A549 (cell line): ENCODE data around the gene CCDC194. TPM values are rescaled to one million over a fixed set of nuclear protein-coding genes. Genes with fewer than 3 reads are reported as not detected.

ENCODE experiments used
- ATAC-seq, 2 experiments: fragments of 200-7000 bp in 1 of 2; fragments of >200 bp in 1 of 2; cut with Nextera tagmentation in 1 of 2; cut with Tn5 transposase in 1 of 2; 3 replicates each; pipeline versions ENCODE4 v1.8.0 to v1.9.1; 2018 to 2020; ENCODE audit warnings: mild to moderate bottlenecking in 1 of 2, moderate library complexity in 1 of 2
- CTCF ChIA-PET: fragments of 300-600 bp; sonication (Branson Sonifier 250); formaldehyde crosslinking; extraction: SDS; loops from one replicate; lab custom pipeline; 2021; ENCODE audit warnings: antibody characterized with exemption, inconsistent platforms; lab: Yijun Ruan, JAX
- POLR2A ChIA-PET: fragments of 350-600 bp; formaldehyde crosslinking; extraction: SDS; loops from one replicate; lab custom pipeline; 2021; ENCODE audit warnings: antibody characterized with exemption, inconsistent platforms; lab: Yijun Ruan, JAX
- DNase-seq, 2 experiments: peaks; one replicate each; pipeline versions ENCODE4 v3.0.0 to v3.0.0-alpha.2; 2011 to 2016; ENCODE audit warnings: low read depth in 1 of 2, low spot score in 1 of 2
- FAIRE-seq: peaks from 2 replicates; lab custom pipeline; 2011; peaks lifted over from hg19 to GRCh38; lab: Jason Lieb, UNC
- H3K27ac ChIP-seq, 2 experiments: fragments of >200 bp; sonication (Bioruptor Twin); formaldehyde crosslinking; 3 replicates each; pipeline ENCODE4 v1.5.1; 2016 to 2017
- H3K4me1 ChIP-seq: fragments of >200 bp; sonication (Bioruptor Twin); formaldehyde crosslinking; 3 replicates; pipeline ENCODE4 v1.6.1; 2016
- H3K4me2 ChIP-seq: fragments of >200 bp; sonication (Bioruptor Twin); formaldehyde crosslinking; 3 replicates; pipeline ENCODE4 v1.6.1; 2016
- H3K4me3 ChIP-seq: fragments of >200 bp; sonication (Bioruptor Twin); formaldehyde crosslinking; 3 replicates; pipeline ENCODE4 v1.5.1; 2016
- H3K9me3 ChIP-seq: fragments of >200 bp; sonication (Bioruptor Twin); formaldehyde crosslinking; 3 replicates; pipeline ENCODE4 v1.6.1; 2016
- ATOH8 ChIP-seq: fragments of 250-450 bp; sonication (Bioruptor Pico); IDR thresholded peaks from 2 replicates; pipeline ENCODE4 v1.5.0; 2020; ENCODE audit warnings: low read depth, mild to moderate bottlenecking, moderate library complexity
- BCL3 ChIP-seq: fragments of >200 bp; sonication (Bioruptor Twin); formaldehyde crosslinking; IDR thresholded peaks from 3 replicates; pipeline ENCODE4 v1.6.1; 2016
- CTCF ChIP-seq: fragments of >200 bp; sonication (Bioruptor Twin); formaldehyde crosslinking; IDR thresholded peaks from 3 replicates; pipeline ENCODE4 v1.5.1; 2016
- EHMT2 ChIP-seq: fragments of 200-600 bp; sonication (generic); IDR thresholded peaks from 2 replicates; pipeline ENCODE4 v1.6.1; 2016; ENCODE audit warnings: antibody characterized with exemption, low read depth, mild to moderate bottlenecking, moderate library complexity
- ELK1 ChIP-seq: fragments of 150-350 bp; IDR thresholded peaks from 2 replicates; pipeline ENCODE4 v1.6.1; 2014; ENCODE audit warnings: low read depth, mild to moderate bottlenecking, low read length
- EP300 ChIP-seq, 2 experiments: fragments of >200 bp; sonication (Bioruptor Twin); formaldehyde crosslinking; IDR thresholded peaks; 2 replicates in 1 of 2; 3 replicates in 1 of 2; pipeline ENCODE4 v1.6.1; 2016 to 2017
- FOSB ChIP-seq: fragments of 250-450 bp; sonication (Bioruptor Pico); IDR thresholded peaks from 2 replicates; pipeline ENCODE4 v1.5.0; 2020; ENCODE audit warnings: mild to moderate bottlenecking, moderate library complexity
- HDAC2 ChIP-seq: fragments of 200-600 bp; sonication (generic); IDR thresholded peaks from 2 replicates; pipeline ENCODE4 v1.6.1; 2016
- MAX ChIP-seq: IDR thresholded peaks from 2 replicates; pipeline ENCODE4 v1.6.1; 2012
- NR3C1 ChIP-seq: fragments of >200 bp; sonication (Bioruptor Twin); formaldehyde crosslinking; IDR thresholded peaks from 3 replicates; pipeline ENCODE4 v1.6.1; 2017
- POLR2AphosphoS2 ChIP-seq: conservative IDR thresholded peaks from 2 replicates; pipeline ENCODE4 v1.6.1; 2012; ENCODE audit warnings: low read length, improper control_type of control experiment, inconsistent platforms
- RAD21 ChIP-seq, 2 experiments: fragments of >200 bp in 1 of 2; sonication (Bioruptor Twin) in 1 of 2; formaldehyde crosslinking in 1 of 2; IDR thresholded peaks in 1 of 2; conservative IDR thresholded peaks in 1 of 2; 2 replicates in 1 of 2; 3 replicates in 1 of 2; pipeline ENCODE4 v1.6.1; 2012 to 2018; ENCODE audit warnings: inconsistent platforms in 1 of 2
- RNF2 ChIP-seq: fragments of 200-600 bp; sonication (generic); IDR thresholded peaks from 2 replicates; pipeline ENCODE4 v1.6.1; 2016; ENCODE audit warnings: low read depth, mild to moderate bottlenecking, antibody characterized with exemption, moderate library complexity, borderline replicate concordance
- SREBF2 ChIP-seq: fragments of 450-650 bp; IDR thresholded peaks from 2 replicates; pipeline ENCODE4 v1.6.1; 2014; ENCODE audit warnings: mild to moderate bottlenecking, moderate library complexity
- TFCP2L1 ChIP-seq: fragments of 250-450 bp; sonication (Bioruptor Pico); IDR thresholded peaks from 2 replicates; pipeline ENCODE4 v1.5.0; 2021; ENCODE audit warnings: mild to moderate bottlenecking
- TP53 ChIP-seq: fragments of 250-450 bp; sonication (Bioruptor Pico); IDR thresholded peaks from 2 replicates; pipeline ENCODE4 v1.5.0; 2021; ENCODE audit warnings: mild to moderate bottlenecking, moderate library complexity
- USF2 ChIP-seq: fragments of 450-650 bp; IDR thresholded peaks from 2 replicates; pipeline ENCODE4 v1.6.1; 2014; ENCODE audit warnings: antibody characterized with exemption
- ZFP36 ChIP-seq: fragments of 450-650 bp; IDR thresholded peaks from 2 replicates; pipeline ENCODE4 v1.6.1; 2014; ENCODE audit warnings: borderline replicate concordance; ENCODE audit not compliant: partially characterized antibody
- ZSCAN20 ChIP-seq: fragments of 250-450 bp; sonication (Bioruptor Pico); IDR thresholded peaks from 2 replicates; pipeline ENCODE4 v1.8.0; 2022; ENCODE audit warnings: mild to moderate bottlenecking, moderate library complexity
- WGBS: methylation state at CpG from one replicate; pipeline ENCODE4 v1.1.6; 2017; ENCODE audit errors: missing lambda C conversion rate; 5-methylcytosine and 5-hydroxymethylcytosine counted together
- polyA plus RNA-seq, 4 experiments: library from polyadenylated mRNA; depleted of rRNA in 3 of 4; stranded (reverse); fragments of >200 nt; fragmentation: RNase III in 1 of 4; extraction: RNeasy Plus Mini Kit Qiagen cat#74134 plus additional on column Dnase treatment in 1 of 4; gene quantifications; 2 replicates in 3 of 4; 3 replicates in 1 of 4; pipeline ENCODE4 v1.2.3, GENCODE V29; 2011 to 2017

CCDC194 gene
- polyA plus RNA-seq, 2 of the 4 experiments (the other 2 are of a cell fraction) = not detected

- peaks cover 18% of the 10 kb centered on the region; the same call in 2 of the 3 replicates for H3K4me1 ChIP-seq
- CTCF ChIA-PET = interaction anchor here (10.8 kb wide), 1 partner anchor 47 kb away, joined by 111 read pairs; no protein-coding TSS in a partner anchor
- FAIRE-seq (no peak), ATAC-seq (no peak), DNase-seq (no peak)
- no peak overlapping the region for H3K4me3 ChIP-seq
- TF ChIP-seq BCL3 (no peak), ZSCAN20 (CRISPR knock-in tag) (no peak), ZFP36 (no peak), EHMT2 (no peak), ELK1 (no peak), NR3C1 (no peak), RNF2 (no peak), EP300 (IDR thresholded peaks at IDR 0.05) (no peak), MAX (no peak), RAD21 (conservative IDR thresholded peaks at IDR 0.05 in 1 of 2, IDR thresholded peaks at IDR 0.05 in 1 of 2) (no peak), POLR2AphosphoS2 (no peak), CTCF (no peak), HDAC2 (no peak), FOSB (CRISPR knock-in tag) (no peak), TP53 (CRISPR knock-in tag) (no peak), ATOH8 (CRISPR knock-in tag) (no peak), TFCP2L1 (no peak), USF2 (no peak), SREBF2 (no peak)
- H3K9me3 ChIP-seq = no peaks in the 10 kb centered on the region
- POLR2A ChIA-PET = no interaction called here
- H3K4me2 ChIP-seq = no peak overlapping the region
- H3K27ac ChIP-seq = no peak overlapping the region
- WGBS = 95% methylated on average over 7 of the region's 17 CpGs
Observed at GRCh38 chr19:17340871-17341357, 53.1 kb downstream of the CCDC194 start.

Other genes with a start within 250 kb of the CCDC194 start
- 10.1 and 10.2 TPM in 2 replicates for gene USE1, start 178.8 kb downstream of the CCDC194 start, polyA plus RNA-seq (2011; rRNA removed)
- 15.5 to 18.4 TPM (median 16.5 TPM) in 3 replicates for gene USE1, start 178.8 kb downstream of the CCDC194 start, polyA plus RNA-seq (2017; fragmentation: RNase III; extraction: RNeasy Plus Mini Kit Qiagen cat#74134 plus additional on column Dnase treatment)
- 5.5 and 8.5 TPM in 2 replicates for gene OCEL1, start 168.0 kb downstream of the CCDC194 start, polyA plus RNA-seq (2011; rRNA removed)
- 6.0 to 10.7 TPM (median 9.2 TPM) in 3 replicates for gene OCEL1, start 168.0 kb downstream of the CCDC194 start, polyA plus RNA-seq (2017; fragmentation: RNase III; extraction: RNeasy Plus Mini Kit Qiagen cat#74134 plus additional on column Dnase treatment)
- gene NR2F6, start 148.3 kb downstream of the CCDC194 start, polyA plus RNA-seq (2011; rRNA removed) = 30.4 and 31.9 TPM in 2 replicates
- gene NR2F6, start 148.3 kb downstream of the CCDC194 start, polyA plus RNA-seq (2017; fragmentation: RNase III; extraction: RNeasy Plus Mini Kit Qiagen cat#74134 plus additional on column Dnase treatment) = 37.7 to 42.4 TPM (median 42.1 TPM) in 3 replicates
- 0.03 and 0.04 TPM in 2 replicates for gene USHBP1, start 129.5 kb downstream of the CCDC194 start, polyA plus RNA-seq (2011; rRNA removed)
- not detected in 3 replicates for gene USHBP1, start 129.5 kb downstream of the CCDC194 start, polyA plus RNA-seq (2017; fragmentation: RNase III; extraction: RNeasy Plus Mini Kit Qiagen cat#74134 plus additional on column Dnase treatment)
- gene BABAM1, start 126.8 kb downstream of the CCDC194 start, polyA plus RNA-seq (2011; rRNA removed) = 52.1 and 56.0 TPM in 2 replicates
- gene BABAM1, start 126.8 kb downstream of the CCDC194 start, polyA plus RNA-seq (2017; fragmentation: RNase III; extraction: RNeasy Plus Mini Kit Qiagen cat#74134 plus additional on column Dnase treatment) = 64.0 to 67.6 TPM (median 65.7 TPM) in 3 replicates
- 0.45 and 0.56 TPM in 2 replicates for gene ANKLE1, start 112.3 kb downstream of the CCDC194 start, polyA plus RNA-seq (2011; rRNA removed)
- gene ANKLE1, start 112.3 kb downstream of the CCDC194 start, polyA plus RNA-seq (2017; fragmentation: RNase III; extraction: RNeasy Plus Mini Kit Qiagen cat#74134 plus additional on column Dnase treatment) = 0.74 to 1.2 TPM (median 1.0 TPM) in 3 replicates
- 2.3 TPM in 2 replicates for gene ABHD8, start 90.8 kb downstream of the CCDC194 start, polyA plus RNA-seq (2011; rRNA removed)
- gene ABHD8, start 90.8 kb downstream of the CCDC194 start, polyA plus RNA-seq (2017; fragmentation: RNase III; extraction: RNeasy Plus Mini Kit Qiagen cat#74134 plus additional on column Dnase treatment) = 3.1 to 4.4 TPM (median 4.2 TPM) in 3 replicates
- gene MRPL34, start 88.3 kb downstream of the CCDC194 start, polyA plus RNA-seq (2011; rRNA removed) = 28.1 and 30.5 TPM in 2 replicates
- gene MRPL34, start 88.3 kb downstream of the CCDC194 start, polyA plus RNA-seq (2017; fragmentation: RNase III; extraction: RNeasy Plus Mini Kit Qiagen cat#74134 plus additional on column Dnase treatment) = 50.6 to 56.1 TPM (median 54.9 TPM) in 3 replicates
- 27.5 and 35.5 TPM in 2 replicates for gene DDA1, start 84.6 kb downstream of the CCDC194 start, polyA plus RNA-seq (2011; rRNA removed)
- 53.5 to 62.1 TPM (median 58.5 TPM) in 3 replicates for gene DDA1, start 84.6 kb downstream of the CCDC194 start, polyA plus RNA-seq (2017; fragmentation: RNase III; extraction: RNeasy Plus Mini Kit Qiagen cat#74134 plus additional on column Dnase treatment)
- gene ANO8, start 59.3 kb downstream of the CCDC194 start, polyA plus RNA-seq (2011; rRNA removed) = 2.2 and 2.4 TPM in 2 replicates
- 3.9 to 5.5 TPM (median 5.1 TPM) in 3 replicates for gene ANO8, start 59.3 kb downstream of the CCDC194 start, polyA plus RNA-seq (2017; fragmentation: RNase III; extraction: RNeasy Plus Mini Kit Qiagen cat#74134 plus additional on column Dnase treatment)
- gene GTPBP3, start 56.6 kb downstream of the CCDC194 start, polyA plus RNA-seq (2011; rRNA removed) = 9.5 and 10.6 TPM in 2 replicates
- 17.9 to 21.7 TPM (median 19.3 TPM) in 3 replicates for gene GTPBP3, start 56.6 kb downstream of the CCDC194 start, polyA plus RNA-seq (2017; fragmentation: RNase III; extraction: RNeasy Plus Mini Kit Qiagen cat#74134 plus additional on column Dnase treatment)
- gene PLVAP, start 16.9 kb downstream of the CCDC194 start, polyA plus RNA-seq (2011; rRNA removed) = not detected in 2 replicates
- not detected in 3 replicates for gene PLVAP, start 16.9 kb downstream of the CCDC194 start, polyA plus RNA-seq (2017; fragmentation: RNase III; extraction: RNeasy Plus Mini Kit Qiagen cat#74134 plus additional on column Dnase treatment)
- gene BST2, start 11.4 kb upstream of the CCDC194 start, polyA plus RNA-seq (2011; rRNA removed) = 0.24 and 0.26 TPM in 2 replicates
- gene BST2, start 11.4 kb upstream of the CCDC194 start, polyA plus RNA-seq (2017; fragmentation: RNase III; extraction: RNeasy Plus Mini Kit Qiagen cat#74134 plus additional on column Dnase treatment) = 0.12 to 0.18 TPM in 2 of 3 replicates, not detected in the other
- gene MVB12A, start 25.9 kb upstream of the CCDC194 start, polyA plus RNA-seq (2011; rRNA removed) = 18.3 and 19.1 TPM in 2 replicates
- 26.8 to 30.2 TPM (median 27.7 TPM) in 3 replicates for gene MVB12A, start 25.9 kb upstream of the CCDC194 start, polyA plus RNA-seq (2017; fragmentation: RNase III; extraction: RNeasy Plus Mini Kit Qiagen cat#74134 plus additional on column Dnase treatment)
- 0.61 and 0.78 TPM in 2 replicates for gene TMEM221, start 54.5 kb upstream of the CCDC194 start, polyA plus RNA-seq (2011; rRNA removed)
- 0.52 to 0.90 TPM (median 0.62 TPM) in 3 replicates for gene TMEM221, start 54.5 kb upstream of the CCDC194 start, polyA plus RNA-seq (2017; fragmentation: RNase III; extraction: RNeasy Plus Mini Kit Qiagen cat#74134 plus additional on column Dnase treatment)
- gene NXNL1, start 66.7 kb upstream of the CCDC194 start, polyA plus RNA-seq (2011; rRNA removed) = not detected in 2 replicates
- gene NXNL1, start 66.7 kb upstream of the CCDC194 start, polyA plus RNA-seq (2017; fragmentation: RNase III; extraction: RNeasy Plus Mini Kit Qiagen cat#74134 plus additional on column Dnase treatment) = not detected in 3 replicates
- 1.8 and 2.7 TPM in 2 replicates for gene SLC27A1, start 76.3 kb upstream of the CCDC194 start, polyA plus RNA-seq (2011; rRNA removed)
- gene SLC27A1, start 76.3 kb upstream of the CCDC194 start, polyA plus RNA-seq (2017; fragmentation: RNase III; extraction: RNeasy Plus Mini Kit Qiagen cat#74134 plus additional on column Dnase treatment) = 1.9 to 2.6 TPM (median 2.5 TPM) in 3 replicates
- 24.9 and 28.8 TPM in 2 replicates for gene PGLS, start 117.5 kb upstream of the CCDC194 start, polyA plus RNA-seq (2011; rRNA removed)
- gene PGLS, start 117.5 kb upstream of the CCDC194 start, polyA plus RNA-seq (2017; fragmentation: RNase III; extraction: RNeasy Plus Mini Kit Qiagen cat#74134 plus additional on column Dnase treatment) = 37.2 to 49.4 TPM (median 45.7 TPM) in 3 replicates
- gene COLGALT1, start 161.5 kb upstream of the CCDC194 start, polyA plus RNA-seq (2011; rRNA removed) = 64.4 and 76.6 TPM in 2 replicates
- gene COLGALT1, start 161.5 kb upstream of the CCDC194 start, polyA plus RNA-seq (2017; fragmentation: RNase III; extraction: RNeasy Plus Mini Kit Qiagen cat#74134 plus additional on column Dnase treatment) = 54.5 to 57.2 TPM (median 57.1 TPM) in 3 replicates